ENCODE data around the gene TK2. TPM values are rescaled to one million over a fixed set of nuclear protein-coding genes. Genes with fewer than 3 reads are reported as not detected.

Gene TK2
- total RNA-seq, 2 experiments from 2014 or later: 3.6 to 5.1 TPM

DNA sequence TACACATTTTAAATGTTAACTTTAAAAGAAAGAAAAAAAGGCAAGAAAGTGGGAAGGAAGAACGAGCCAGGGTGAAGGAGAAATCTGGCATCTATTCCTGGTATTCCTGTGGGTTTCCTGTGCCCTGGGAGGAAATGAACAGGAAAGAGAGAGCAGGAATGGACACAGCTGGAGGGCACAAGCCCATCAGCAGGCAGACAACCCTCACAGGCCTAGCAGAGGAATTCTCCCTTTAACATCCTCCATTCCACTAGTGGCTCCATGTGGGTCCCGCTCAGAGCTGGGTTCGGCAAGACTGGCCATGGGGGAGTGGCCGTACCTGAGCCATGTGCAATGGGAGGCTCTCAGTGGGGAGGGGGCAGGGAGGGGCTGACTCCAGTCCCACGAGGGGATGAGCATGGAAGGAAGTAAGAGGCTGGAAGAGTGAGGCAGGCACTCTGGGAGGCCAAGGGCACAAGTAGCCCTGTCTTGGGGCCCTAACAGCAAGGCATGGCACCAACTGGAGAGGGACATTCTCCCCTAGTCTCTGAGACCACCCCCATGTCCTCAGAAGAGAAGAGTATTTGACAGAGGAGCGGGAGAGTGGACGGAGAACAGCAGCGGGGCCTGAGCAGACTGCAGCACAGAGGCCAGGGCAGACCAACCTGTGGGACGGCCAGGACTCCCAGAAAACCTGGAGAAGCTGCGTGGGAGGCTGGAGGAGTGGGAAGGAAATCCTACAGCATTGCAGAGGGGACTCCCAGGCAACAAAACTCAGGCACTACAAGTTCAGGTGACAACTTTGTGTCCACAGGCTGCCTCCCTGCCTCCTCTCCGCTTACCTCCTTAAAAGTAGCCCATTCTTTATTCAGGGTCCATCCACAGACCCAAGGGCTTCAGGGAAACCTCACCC, 30.2 kb downstream of the TK2 start:
- Histone ChIP-seq H3K27ac (ENCODE audit: low read depth in 1 of 2, low read length in 2 of 2) (peak overlapping the region in 1 of 2 donors; percentile 9), H3K4me3 (ENCODE audit: low read length) (no peak overlapping the region)
- H3K4me1 Mint-ChIP-seq (ENCODE audit: low read depth): peaks cover 85% of the 10 kb centered on the region

DNA sequence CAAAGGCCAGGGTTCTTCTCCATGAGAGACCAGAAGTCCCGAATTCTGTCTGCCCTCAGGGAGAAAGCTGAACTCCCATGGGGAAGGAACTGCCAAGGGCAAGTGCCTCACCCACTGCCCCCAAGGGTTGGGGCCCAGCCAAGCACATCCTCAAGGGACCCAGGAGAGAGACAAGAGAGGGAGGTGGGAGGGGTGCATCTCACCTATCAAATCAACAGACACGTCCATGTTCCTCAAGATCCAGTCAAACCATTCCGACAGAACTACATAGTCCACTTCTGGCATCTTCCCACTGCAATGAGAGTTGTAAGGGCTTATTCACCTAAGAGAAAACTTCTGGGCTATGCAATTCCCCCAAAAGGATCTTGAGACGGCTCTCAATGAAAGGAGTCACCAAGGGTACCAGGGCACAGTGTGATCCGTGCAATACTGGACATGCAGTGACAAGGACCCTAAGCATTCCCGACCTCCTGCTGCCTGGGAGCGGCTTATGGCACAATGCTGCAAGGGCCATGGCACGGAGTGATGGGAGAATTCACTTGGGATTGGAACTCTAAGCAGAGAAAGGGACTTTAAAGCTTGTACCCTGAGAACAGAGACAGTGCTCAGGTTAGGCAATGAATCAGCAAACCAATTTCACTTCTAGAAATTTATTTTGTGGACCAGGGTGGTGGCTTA, 32.2 kb downstream of the TK2 start:
- Histone ChIP-seq H3K9me3 (ENCODE audit: control insufficient read depth in 1 of 2, insufficient read depth in 1 of 2, low read length in 2 of 2) (no peaks in the 10 kb centered on the region), H3K27me3 (ENCODE audit: control insufficient read depth in 1 of 2, insufficient read depth in 2 of 2, low read length in 2 of 2) (no peaks in the 10 kb centered on the region), H3K27ac (ENCODE audit: low read depth in 1 of 2, low read length in 2 of 2) (peak overlapping the region; percentile 86 to 93), H3K36me3 (ENCODE audit: insufficient read depth, low read length) (no peaks in the 10 kb centered on the region), H3K4me1 (ENCODE audit: insufficient read depth, low read length) (peaks cover 82% of the 10 kb centered on the region), H3K4me3 (ENCODE audit: low read length) (no peak overlapping the region)
- intact Hi-C loops (cut with DNase I, micrococcal nuclease): loop anchor here (2.0 to 5.0 kb wide), 2 partner anchors 33 to 35 kb away; partner anchors contain the start of genes TK2 (in 2 of the 2) and CKLF (in 1 of the 2)
- Mint-ChIP-seq H3K36me3 (ENCODE audit: low read depth) (no peaks in the 10 kb centered on the region), H3K4me3 (peak overlapping the region; percentile 70), H3K27ac (peak overlapping the region; percentile 94), H3K9me3 (no peaks in the 10 kb centered on the region), H3K27me3 (no peaks in the 10 kb centered on the region), H3K4me1 (ENCODE audit: low read depth) (peaks cover 65% of the 10 kb centered on the region)
- no peak for ATAC-seq (ENCODE audit: poor library complexity)
- ChIA-PET CTCF (interaction anchor here (0.9 kb wide), 1 partner anchor 34 kb away, joined by 3 read pairs; no protein-coding TSS in a partner anchor), POLR2A (interaction anchor here (0.7 to 1.2 kb wide), 3 partner anchors 34 to 87 kb away, joined by 3 to 7 read pairs (median 4); partner anchors contain the start of genes CKLF and CMTM3)
- TF ChIP-seq, protein P1, sequence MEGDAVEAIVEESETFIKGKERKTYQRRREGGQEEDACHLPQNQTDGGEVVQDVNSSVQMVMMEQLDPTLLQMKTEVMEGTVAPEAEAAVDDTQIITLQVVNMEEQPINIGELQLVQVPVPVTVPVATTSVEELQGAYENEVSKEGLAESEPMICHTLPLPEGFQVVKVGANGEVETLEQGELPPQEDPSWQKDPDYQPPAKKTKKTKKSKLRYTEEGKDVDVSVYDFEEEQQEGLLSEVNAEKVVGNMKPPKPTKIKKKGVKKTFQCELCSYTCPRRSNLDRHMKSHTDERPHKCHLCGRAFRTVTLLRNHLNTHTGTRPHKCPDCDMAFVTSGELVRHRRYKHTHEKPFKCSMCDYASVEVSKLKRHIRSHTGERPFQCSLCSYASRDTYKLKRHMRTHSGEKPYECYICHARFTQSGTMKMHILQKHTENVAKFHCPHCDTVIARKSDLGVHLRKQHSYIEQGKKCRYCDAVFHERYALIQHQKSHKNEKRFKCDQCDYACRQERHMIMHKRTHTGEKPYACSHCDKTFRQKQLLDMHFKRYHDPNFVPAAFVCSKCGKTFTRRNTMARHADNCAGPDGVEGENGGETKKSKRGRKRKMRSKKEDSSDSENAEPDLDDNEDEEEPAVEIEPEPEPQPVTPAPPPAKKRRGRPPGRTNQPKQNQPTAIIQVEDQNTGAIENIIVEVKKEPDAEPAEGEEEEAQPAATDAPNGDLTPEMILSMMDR (IDR thresholded peaks at IDR 0.05): no peak
- no peak for DNase-seq

More for the DNA sequence above, 30.2 kb downstream of the TK2 start:
- no peaks in the 10 kb centered on the region for H3K27me3 Mint-ChIP-seq
- no peak for DNase-seq
- ChIA-PET POLR2A (interaction anchor here (0.8 to 6.5 kb wide), 3 partner anchors 7 to 31 kb away, joined by 3 to 124 read pairs (median 3); partner anchors contain the start of genes CKLF and TK2), CTCF (interaction anchor here (3.2 kb wide), 1 partner anchor 32 kb away, joined by 20 read pairs; the partner anchor contains the start of gene CKLF)
- H3K9me3 ChIP-seq (ENCODE audit: control insufficient read depth in 1 of 2, insufficient read depth in 1 of 2, low read length in 2 of 2): no peaks in the 10 kb centered on the region
- intact Hi-C loops (cut with DNase I, micrococcal nuclease): loop anchor here in 1 of 2 experiments (5.0 kb wide), 1 partner anchor 33 kb away; the partner anchor contains the start of genes CKLF and TK2
- peak overlapping the region; percentile 58 for H3K4me3 Mint-ChIP-seq
- H3K27ac Mint-ChIP-seq: peak overlapping the region; percentile 93
- H3K27me3 ChIP-seq (ENCODE audit: control insufficient read depth in 1 of 2, insufficient read depth in 2 of 2, low read length in 2 of 2): no peaks in the 10 kb centered on the region
- H3K36me3 ChIP-seq (ENCODE audit: insufficient read depth, low read length): no peaks in the 10 kb centered on the region
- H3K36me3 Mint-ChIP-seq (ENCODE audit: low read depth): no peaks in the 10 kb centered on the region
- TF ChIP-seq, protein P1 (IDR thresholded peaks at IDR 0.05): no peak
- H3K4me1 ChIP-seq (ENCODE audit: insufficient read depth, low read length): peaks cover 89% of the 10 kb centered on the region
- no peak for ATAC-seq (ENCODE audit: poor library complexity)
- H3K9me3 Mint-ChIP-seq: no peaks in the 10 kb centered on the region

All from CD4-positive, alpha-beta T cell (primary cell).